Stimulated activated memory B cell treated with anti-CD40 and anti-IgM and Interleukin-4, amounts not matched to agents 10 μg/mL and 1 μg/mL and 100 μg/mL, for 72 hours (primary cell): ENCODE results near the gene GRIK4.

Source experiments
- ATAC-seq: fragments of 150-1000 bp; cut with Tn5 transposase; 2 replicates; pipeline ENCODE4 v1.10.0; 2021
- H3K27ac Mint-ChIP-seq: one replicate; pipeline ENCODE4 v1.8.0; 2022; ENCODE audit warnings: mild to moderate bottlenecking, mixed read lengths
- H3K27me3 Mint-ChIP-seq: one replicate; pipeline ENCODE4 v1.8.0; 2022; ENCODE audit warnings: mixed read lengths
- H3K36me3 Mint-ChIP-seq: one replicate; pipeline ENCODE4 v1.8.0; 2022; ENCODE audit warnings: mixed read lengths
- H3K4me1 Mint-ChIP-seq: one replicate; pipeline ENCODE4 v1.8.0; 2022; ENCODE audit warnings: mixed read lengths
- H3K4me3 Mint-ChIP-seq: one replicate; pipeline ENCODE4 v1.8.0; 2022; ENCODE audit warnings: mild to moderate bottlenecking, moderate library complexity, mixed read lengths
- H3K9me3 Mint-ChIP-seq: one replicate; pipeline ENCODE4 v1.8.0; 2022; ENCODE audit warnings: mixed read lengths

The GRIK4 gene

GRCh38 chr11:120807414-120808150, 296.0 kb downstream of the GRIK4 start:
- peaks cover 49% of the 10 kb centered on the region for H3K27me3 Mint-ChIP-seq
- H3K4me1 Mint-ChIP-seq, result peaks cover under 1% of the 10 kb centered on the region
- no peak overlapping the region for H3K4me3 Mint-ChIP-seq
- ATAC-seq, result no peak
- no peaks in the 10 kb centered on the region for H3K9me3 Mint-ChIP-seq
- H3K27ac Mint-ChIP-seq, result no peak overlapping the region
- no peaks in the 10 kb centered on the region for H3K36me3 Mint-ChIP-seq

DNA sequence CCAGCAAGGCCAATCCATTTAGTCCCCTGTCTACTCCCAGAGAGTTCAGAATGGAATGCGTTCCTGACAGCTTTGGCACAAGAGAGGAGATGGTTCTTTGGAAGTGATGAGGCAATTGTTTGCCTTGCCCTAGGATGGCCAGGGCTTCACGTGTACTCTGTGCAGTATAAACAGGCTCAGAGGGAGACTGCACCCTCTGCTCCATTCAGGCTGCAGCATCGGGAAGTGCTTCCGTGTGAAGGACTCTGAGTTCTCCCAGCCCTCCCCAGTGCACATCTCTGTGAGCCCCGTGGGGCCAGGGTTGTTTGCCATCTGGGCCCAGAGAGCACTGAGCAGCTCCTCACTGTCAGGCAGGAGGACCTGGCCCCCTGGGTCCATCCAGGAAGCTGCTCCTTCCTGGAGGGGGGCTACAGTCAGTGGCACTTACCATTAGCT, 297.1 kb downstream of the GRIK4 start:
- Mint-ChIP-seq H3K4me1 (no peaks in the 10 kb centered on the region), H3K36me3 (no peaks in the 10 kb centered on the region), H3K9me3 (no peaks in the 10 kb centered on the region), H3K27me3 (peaks cover 47% of the 10 kb centered on the region), H3K27ac (no peak overlapping the region), H3K4me3 (no peak overlapping the region)
- ATAC-seq, result no peak

DNA sequence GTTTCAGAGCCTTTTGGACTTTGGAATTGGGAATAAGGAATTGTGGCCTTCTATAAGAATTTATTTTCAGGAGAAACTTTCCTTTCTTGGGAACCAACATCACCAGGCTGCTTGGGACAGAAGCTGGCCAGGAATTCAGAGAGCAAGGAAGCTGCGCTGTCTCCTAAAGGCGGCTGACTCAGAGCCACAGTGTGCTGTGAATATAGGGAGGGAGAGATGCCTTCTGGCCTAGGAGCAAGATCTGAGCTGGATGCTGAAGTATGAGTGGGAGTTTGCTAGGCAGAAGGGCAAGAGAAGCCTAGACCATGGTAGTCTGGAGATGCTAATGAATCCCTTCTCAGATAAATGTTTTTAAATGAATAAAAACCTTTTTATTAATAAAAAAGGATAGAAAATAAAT, 298.7 kb downstream of the GRIK4 start:
- no peaks in the 10 kb centered on the region for H3K9me3 Mint-ChIP-seq
- no peaks in the 10 kb centered on the region for H3K4me1 Mint-ChIP-seq
- no peak for ATAC-seq
- no peaks in the 10 kb centered on the region for H3K36me3 Mint-ChIP-seq
- H3K27ac Mint-ChIP-seq, result no peak overlapping the region
- H3K4me3 Mint-ChIP-seq, result no peak overlapping the region
- H3K27me3 Mint-ChIP-seq, result peaks cover 41% of the 10 kb centered on the region

DNA sequence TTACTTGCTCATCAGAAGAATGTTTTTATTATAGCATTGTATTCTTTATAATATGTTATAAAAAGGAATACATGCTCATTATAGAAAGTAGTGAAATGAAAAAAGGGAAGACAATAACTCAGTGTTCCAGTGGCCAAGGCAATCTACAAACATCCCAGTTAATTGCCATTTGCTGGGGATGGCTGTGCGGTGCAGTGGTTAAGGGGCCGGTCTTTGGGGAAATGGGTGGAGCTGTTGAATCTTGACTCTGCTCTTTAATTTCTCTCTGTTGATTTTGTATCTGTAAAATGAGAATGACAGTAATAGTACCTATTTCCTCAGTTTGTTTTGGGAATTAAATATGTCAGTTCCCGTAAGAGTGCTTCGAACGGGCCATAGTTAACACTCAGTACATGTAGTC, 299.7 kb downstream of the GRIK4 start:
- H3K9me3 Mint-ChIP-seq, result no peaks in the 10 kb centered on the region
- no peaks in the 10 kb centered on the region for H3K4me1 Mint-ChIP-seq
- H3K4me3 Mint-ChIP-seq, result no peak overlapping the region
- ATAC-seq, result no peak
- H3K27ac Mint-ChIP-seq, result no peak overlapping the region
- peaks cover 35% of the 10 kb centered on the region for H3K27me3 Mint-ChIP-seq
- H3K36me3 Mint-ChIP-seq, result no peaks in the 10 kb centered on the region

- Mint-ChIP-seq H3K9me3 (no peaks in the 10 kb centered on the region), H3K4me3 (no peak overlapping the region), H3K27ac (no peak overlapping the region), H3K4me1 (no peaks in the 10 kb centered on the region), H3K27me3 (peaks cover 35% of the 10 kb centered on the region), H3K36me3 (no peaks in the 10 kb centered on the region)
- ATAC-seq, result no peak
Observed at GRCh38 chr11:120811731-120812130, 300.2 kb downstream of the GRIK4 start.

DNA sequence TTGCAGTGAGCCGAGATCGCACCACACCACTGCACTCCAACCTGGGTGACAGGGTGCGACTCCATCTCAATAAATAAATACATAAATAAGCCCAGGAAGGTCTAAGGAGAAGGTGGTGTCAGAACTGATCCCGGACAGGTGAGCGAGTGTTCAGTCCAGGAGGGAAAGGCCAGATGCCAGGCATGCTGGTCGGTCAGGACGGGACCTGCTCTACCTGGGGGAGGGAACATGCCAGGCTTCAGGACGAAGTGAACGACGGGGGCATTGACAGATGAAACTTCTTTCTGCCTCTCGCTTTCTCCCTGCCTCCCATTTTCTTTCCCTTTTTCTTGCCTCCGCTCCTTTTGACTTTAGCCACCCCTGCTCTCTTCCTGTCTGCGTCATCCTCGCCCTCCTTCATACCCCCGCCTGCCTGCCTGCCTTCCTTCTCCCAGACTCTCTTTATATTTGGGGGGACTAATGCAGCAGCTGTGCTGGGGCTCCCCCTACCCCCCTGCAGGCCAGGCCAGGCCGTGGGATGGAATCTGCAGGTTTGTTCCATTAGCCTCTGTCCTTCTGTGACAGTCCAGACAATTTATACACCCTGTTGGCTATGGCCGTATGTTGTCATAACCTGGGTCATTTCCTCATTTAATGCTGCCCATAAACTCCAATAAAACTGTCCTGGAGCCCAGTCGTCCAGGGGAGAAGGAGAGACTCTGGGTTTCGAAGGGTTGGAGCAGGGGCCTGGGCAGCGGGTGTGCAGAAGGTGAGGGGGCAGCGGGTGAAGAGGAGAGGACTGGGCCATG, 303.2 kb downstream of the GRIK4 start:
- H3K27me3 Mint-ChIP-seq, result peaks cover 38% of the 10 kb centered on the region
- H3K27ac Mint-ChIP-seq, result no peak overlapping the region
- H3K36me3 Mint-ChIP-seq, result no peaks in the 10 kb centered on the region

GRCh38 chr11:120815319-120816100, 304.0 kb downstream of the GRIK4 start:
- peak; percentile 2 for ATAC-seq
- Mint-ChIP-seq H3K9me3 (no peaks in the 10 kb centered on the region), H3K36me3 (no peaks in the 10 kb centered on the region), H3K27me3 (peaks cover 45% of the 10 kb centered on the region), H3K4me1 (no peaks in the 10 kb centered on the region), H3K4me3 (no peak overlapping the region), H3K27ac (no peak overlapping the region)

More for the DNA sequence above, 303.2 kb downstream of the GRIK4 start:
- no peaks in the 10 kb centered on the region for H3K4me1 Mint-ChIP-seq
- ATAC-seq, result peak; percentile 26
- H3K4me3 Mint-ChIP-seq, result no peak overlapping the region
- H3K9me3 Mint-ChIP-seq, result no peaks in the 10 kb centered on the region

GRCh38 chr11:120816176-120816575, 304.6 kb downstream of the GRIK4 start:
- Mint-ChIP-seq H3K36me3 (no peaks in the 10 kb centered on the region), H3K4me3 (no peak overlapping the region), H3K27ac (no peak overlapping the region), H3K9me3 (no peaks in the 10 kb centered on the region), H3K27me3 (peaks cover 45% of the 10 kb centered on the region), H3K4me1 (no peaks in the 10 kb centered on the region)
- ATAC-seq, result no peak

- Mint-ChIP-seq H3K27me3 (peaks cover 45% of the 10 kb centered on the region), H3K36me3 (no peaks in the 10 kb centered on the region), H3K4me3 (no peak overlapping the region), H3K27ac (no peak overlapping the region), H3K9me3 (no peaks in the 10 kb centered on the region), H3K4me1 (no peaks in the 10 kb centered on the region)
- no peak for ATAC-seq
Observed at GRCh38 chr11:120816711-120817110, 305.2 kb downstream of the GRIK4 start.

DNA sequence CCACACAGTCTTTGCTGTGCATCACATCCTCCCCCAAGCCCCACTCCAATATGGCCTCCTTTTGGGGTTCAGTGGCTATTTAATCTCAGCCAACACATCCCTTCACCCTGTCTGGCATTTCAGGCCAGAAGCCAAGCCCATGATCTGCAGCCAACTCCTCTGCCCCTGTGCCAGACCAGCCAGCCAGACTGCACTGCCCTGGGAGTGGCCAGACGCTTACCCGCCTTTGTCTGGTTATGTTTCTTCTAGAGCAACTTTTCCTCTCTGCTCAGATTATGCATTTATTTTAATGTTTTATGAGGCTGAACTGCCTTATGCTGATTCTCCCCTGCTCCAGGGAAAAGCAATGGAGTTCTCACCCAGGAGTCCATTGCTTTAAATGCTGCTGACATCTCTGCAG, 305.6 kb downstream of the GRIK4 start:
- Mint-ChIP-seq H3K4me1 (no peaks in the 10 kb centered on the region), H3K27me3 (peaks cover 45% of the 10 kb centered on the region)
- no peak for ATAC-seq

GRCh38 chr11:120818097-120818496, 306.5 kb downstream of the GRIK4 start:
- H3K4me3 Mint-ChIP-seq, result no peak overlapping the region
- H3K36me3 Mint-ChIP-seq, result no peaks in the 10 kb centered on the region
- H3K27ac Mint-ChIP-seq, result no peak overlapping the region
- H3K27me3 Mint-ChIP-seq, result peaks cover 45% of the 10 kb centered on the region
- no peak for ATAC-seq
- H3K4me1 Mint-ChIP-seq, result no peaks in the 10 kb centered on the region
- H3K9me3 Mint-ChIP-seq, result no peaks in the 10 kb centered on the region

More for the DNA sequence above, 305.6 kb downstream of the GRIK4 start:
- Mint-ChIP-seq H3K36me3 (no peaks in the 10 kb centered on the region), H3K4me3 (no peak overlapping the region), H3K9me3 (no peaks in the 10 kb centered on the region), H3K27ac (no peak overlapping the region)

DNA sequence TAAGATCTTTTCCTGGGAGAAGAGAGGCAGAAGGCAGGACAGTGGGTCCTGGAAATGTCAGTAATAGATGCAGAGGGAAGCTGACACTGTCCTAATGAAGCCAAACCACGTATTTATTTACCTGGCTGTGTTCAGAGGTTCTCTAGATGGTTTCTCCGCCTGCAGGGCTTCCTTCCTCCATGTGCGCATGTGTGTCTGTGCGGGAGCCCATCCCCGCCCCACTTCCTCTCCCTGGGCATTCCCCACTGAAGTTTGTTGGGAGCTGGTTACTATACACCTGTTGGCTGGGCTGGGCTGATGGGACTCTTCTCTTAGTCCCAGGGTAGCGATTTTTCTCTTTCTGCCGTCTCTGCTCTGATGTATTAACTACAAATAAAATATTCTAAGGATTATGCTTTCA, 307.5 kb downstream of the GRIK4 start:
- H3K4me1 Mint-ChIP-seq, result no peaks in the 10 kb centered on the region
- peaks cover 45% of the 10 kb centered on the region for H3K27me3 Mint-ChIP-seq
- no peaks in the 10 kb centered on the region for H3K9me3 Mint-ChIP-seq
- H3K27ac Mint-ChIP-seq, result no peak overlapping the region
- H3K4me3 Mint-ChIP-seq, result no peak overlapping the region
- ATAC-seq, result no peak
- no peaks in the 10 kb centered on the region for H3K36me3 Mint-ChIP-seq

DNA sequence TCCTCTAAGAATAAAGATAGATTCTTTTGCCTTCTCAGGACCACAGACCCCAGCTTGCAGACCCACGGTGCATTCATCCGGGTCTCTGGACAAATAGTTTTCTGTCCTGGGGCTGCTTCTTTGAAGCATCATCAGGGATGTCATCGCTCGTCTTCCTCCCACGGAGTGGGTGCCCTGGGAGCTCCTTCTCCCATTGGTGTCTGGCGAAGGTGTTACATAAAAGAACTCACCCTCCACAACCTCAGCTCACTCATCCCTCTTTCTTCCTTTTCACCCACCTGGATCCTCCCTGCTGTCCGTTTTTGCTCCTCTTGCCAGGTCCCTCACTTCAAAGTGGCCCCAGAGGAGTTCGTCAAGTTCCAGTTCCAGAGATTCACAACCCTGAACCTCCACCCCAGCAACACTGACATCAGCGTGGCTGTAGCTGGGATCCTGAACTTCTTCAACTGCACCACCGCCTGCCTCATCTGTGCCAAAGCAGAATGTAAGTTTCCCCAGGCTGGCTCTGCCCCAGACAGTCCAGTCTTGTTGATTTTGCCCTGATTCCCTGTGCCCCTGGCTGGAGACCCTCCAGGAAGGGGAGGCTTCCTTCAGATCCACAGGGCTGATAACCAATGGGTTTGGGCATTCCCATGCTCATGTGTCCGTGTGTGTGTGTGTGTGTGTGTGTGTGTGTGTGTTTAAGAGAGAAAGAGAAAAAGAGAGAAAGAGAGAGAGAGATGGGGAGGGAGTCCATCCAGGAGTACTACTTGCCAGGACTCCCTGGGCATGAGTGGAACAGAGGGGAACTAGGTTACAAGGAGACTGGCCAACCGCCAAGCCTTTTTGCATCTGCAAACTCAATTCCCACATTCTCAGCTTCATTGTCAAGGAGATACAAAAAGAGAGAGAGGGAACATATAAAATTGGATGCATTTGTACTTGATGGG, 308.2 kb downstream of the GRIK4 start:
- Mint-ChIP-seq H3K27me3 (peaks cover 42% of the 10 kb centered on the region), H3K27ac (no peak overlapping the region), H3K4me3 (no peak overlapping the region), H3K9me3 (no peaks in the 10 kb centered on the region), H3K4me1 (no peaks in the 10 kb centered on the region), H3K36me3 (no peaks in the 10 kb centered on the region)
- ATAC-seq, result no peak

DNA sequence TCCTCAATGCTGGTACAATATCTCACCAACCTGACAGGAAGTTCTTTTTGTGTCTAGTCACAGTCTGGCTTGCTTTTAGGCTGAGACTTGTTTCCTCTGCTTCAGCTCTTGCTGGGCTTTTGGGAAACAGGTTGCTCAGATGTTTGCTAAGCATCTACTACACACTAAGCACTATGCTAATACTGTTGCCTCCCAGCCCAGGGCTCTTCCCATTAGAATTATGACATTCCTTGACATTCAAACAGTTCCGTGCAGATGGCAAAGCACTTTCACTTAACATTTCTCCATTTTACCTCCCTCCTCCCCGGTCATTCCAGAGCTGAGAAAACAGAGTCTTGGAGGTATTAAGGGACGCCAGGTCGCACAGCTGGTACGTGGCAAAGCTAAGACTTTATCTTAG, 311.6 kb downstream of the GRIK4 start:
- no peaks in the 10 kb centered on the region for H3K4me1 Mint-ChIP-seq

More for the DNA sequence above, 311.6 kb downstream of the GRIK4 start:
- Mint-ChIP-seq H3K4me3 (no peak overlapping the region), H3K27ac (no peak overlapping the region), H3K9me3 (no peaks in the 10 kb centered on the region), H3K36me3 (no peaks in the 10 kb centered on the region), H3K27me3 (peaks cover 31% of the 10 kb centered on the region)
- ATAC-seq, result no peak
